Lung (tissue), 12 donors: ENCODE results near the gene SSTR3. TPM values are rescaled to one million over a fixed set of nuclear protein-coding genes. Genes with fewer than 3 reads are reported as not detected.

Experiments
- ATAC-seq: fragments of 200-7000 bp; cut with Tn5 transposase; one replicate; pipeline ENCODE4 v1.9.1; 2020; ENCODE audit warnings: moderate number of reproducible peaks; ENCODE audit not compliant: insufficient read depth, low FRiP score
- DNase-seq, 3 donors: peaks; one replicate each; pipeline ENCODE4 v3.0.0-alpha.2; 2013 to 2017
- H3K27ac ChIP-seq, 2 donors: one replicate each; pipeline ENCODE4 v1.5.1; 2013; ENCODE audit warnings: mild to moderate bottlenecking in 2 of 2, moderate library complexity in 2 of 2, control low read depth in 1 of 2, inconsistent platforms in 1 of 2, low read depth in 1 of 2, low read length in 1 of 2
- H3K27me3 ChIP-seq, 3 donors: one replicate each; pipeline ENCODE4 v1.5.1; 2013; ENCODE audit warnings: low read length in 2 of 3; ENCODE audit not compliant: control insufficient read depth in 3 of 3, insufficient read depth in 3 of 3
- H3K36me3 ChIP-seq, 4 donors: one replicate each; pipeline ENCODE4 v1.5.1; 2013; ENCODE audit warnings: low read length in 4 of 4, mild to moderate bottlenecking in 1 of 4, moderate library complexity in 1 of 4; ENCODE audit not compliant: control insufficient read depth in 4 of 4, insufficient read depth in 4 of 4
- H3K4me1 ChIP-seq, 5 donors: one replicate each; pipeline ENCODE4 v1.5.1; 2013; ENCODE audit warnings: low read length in 5 of 5, mild to moderate bottlenecking in 2 of 5, moderate library complexity in 1 of 5; ENCODE audit not compliant: control insufficient read depth in 5 of 5, insufficient read depth in 5 of 5
- H3K4me3 ChIP-seq: one replicate; pipeline ENCODE4 v1.5.1; 2013; ENCODE audit warnings: mild to moderate bottlenecking, control low read depth, moderate library complexity
- H3K9ac ChIP-seq, 2 donors: one replicate each; pipeline ENCODE4 v1.5.1; 2013; ENCODE audit warnings: low read length in 2 of 2, control low read depth in 1 of 2; ENCODE audit not compliant: insufficient read depth in 1 of 2
- H3K9me3 ChIP-seq, 4 donors: one replicate each; pipeline ENCODE4 v1.5.1; 2013; ENCODE audit warnings: low read length in 3 of 4, mild to moderate bottlenecking in 1 of 4, moderate library complexity in 1 of 4; ENCODE audit not compliant: control insufficient read depth in 4 of 4, insufficient read depth in 3 of 4
- WGBS, 2 donors: extraction: QIAGEN DNeasy Blood & Tissue Kit; methylation state at CpG; one replicate each; pipeline ENCODE4 v1.1.7; 2013; 5-methylcytosine and 5-hydroxymethylcytosine counted together
- polyA plus RNA-seq, 2 donors: library from polyadenylated mRNA; stranded (reverse); fragments of 200-250 nt; gene quantifications; one replicate each; pipeline ENCODE4 v1.2.1, GENCODE V29; 2013
- total RNA-seq, 2 donors: library from RNA; depleted of rRNA in 1 of 2; stranded (reverse); fragments of >200 nt in 1 of 2; gene quantifications; one replicate each; pipeline ENCODE4 v1.2.1, GENCODE V29; 2014 to 2021
- TF ChIP-seq, protein P1 (sequence below): IDR thresholded peaks from 2 replicates; pipeline ENCODE4 v1.5.1; 2012; ENCODE audit warnings: mild to moderate bottlenecking; ENCODE audit errors: control extremely low read depth, extremely low read depth
- donor health status: control.
- donor health status: control.
- donor health status: Bipolar disorder and iron deficiency.
- donor health status: healthy.
- donor health status: DM: yes; HTN: yes; CAD: no.

SSTR3 gene
- total and polyA plus RNA-seq, 4 donors, result 0.04 to 0.87 (median 0.10) TPM

DNA sequence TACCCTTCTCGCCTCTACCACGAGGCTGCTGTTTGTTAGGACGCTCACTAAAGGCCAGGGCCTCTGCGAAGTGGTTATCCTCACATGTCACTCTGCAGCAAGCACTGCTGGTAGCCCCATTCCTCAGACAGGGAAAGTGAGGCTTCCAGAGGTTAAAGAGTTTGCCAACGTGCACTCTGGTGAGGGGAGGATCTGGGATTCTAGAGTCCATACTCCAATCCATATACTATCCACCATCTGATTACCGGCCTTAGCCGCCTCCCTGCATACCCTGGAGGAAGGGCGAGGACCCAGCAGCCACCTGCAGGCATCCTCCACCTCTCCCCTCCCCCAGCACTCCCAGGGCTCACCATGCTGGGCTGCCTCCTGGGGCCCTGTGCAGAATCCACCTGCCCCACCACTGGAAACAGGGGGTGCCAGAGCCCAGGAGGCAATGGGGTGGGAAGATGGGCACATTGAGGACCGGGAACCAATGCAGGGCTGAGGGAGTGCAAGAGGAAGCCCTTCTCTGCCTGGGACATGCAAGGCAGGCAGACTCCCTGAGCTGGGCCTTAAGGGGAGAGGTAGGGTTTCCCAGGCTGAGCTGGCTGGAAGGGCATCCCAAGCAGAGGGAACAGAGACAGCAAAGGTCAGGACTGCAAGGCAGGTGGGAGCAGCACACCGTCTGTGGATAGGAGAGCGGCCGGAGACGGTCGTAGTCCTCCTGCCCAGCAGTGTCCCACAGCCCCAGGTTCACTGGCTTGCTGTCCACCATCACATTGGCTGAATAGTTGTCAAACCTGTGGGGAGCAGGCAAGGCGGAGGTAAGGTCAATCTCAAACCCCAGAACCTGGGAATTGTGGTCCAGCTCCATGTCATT is 20.1 kb upstream of the SSTR3 start:
- Histone ChIP-seq H3K4me1 (peaks cover 0 to 10% (median 3%) of the 10 kb centered on the region in 5 donors), H3K4me3 (no peak overlapping the region), H3K27me3 (no peaks in the 10 kb centered on the region), H3K9me3 (peaks cover 0 to 2% (median 0%) of the 10 kb centered on the region in 4 donors), H3K36me3 (peaks cover 0 to 2% (median 0%) of the 10 kb centered on the region in 4 donors), H3K9ac (no peak overlapping the region), H3K27ac (no peak overlapping the region)
- 82 to 90% methylated on average over 15 of the region's 15 CpGs for WGBS, 2 donors
- ATAC-seq (no peak), DNase-seq (no peak)
- TF ChIP-seq, protein P1, sequence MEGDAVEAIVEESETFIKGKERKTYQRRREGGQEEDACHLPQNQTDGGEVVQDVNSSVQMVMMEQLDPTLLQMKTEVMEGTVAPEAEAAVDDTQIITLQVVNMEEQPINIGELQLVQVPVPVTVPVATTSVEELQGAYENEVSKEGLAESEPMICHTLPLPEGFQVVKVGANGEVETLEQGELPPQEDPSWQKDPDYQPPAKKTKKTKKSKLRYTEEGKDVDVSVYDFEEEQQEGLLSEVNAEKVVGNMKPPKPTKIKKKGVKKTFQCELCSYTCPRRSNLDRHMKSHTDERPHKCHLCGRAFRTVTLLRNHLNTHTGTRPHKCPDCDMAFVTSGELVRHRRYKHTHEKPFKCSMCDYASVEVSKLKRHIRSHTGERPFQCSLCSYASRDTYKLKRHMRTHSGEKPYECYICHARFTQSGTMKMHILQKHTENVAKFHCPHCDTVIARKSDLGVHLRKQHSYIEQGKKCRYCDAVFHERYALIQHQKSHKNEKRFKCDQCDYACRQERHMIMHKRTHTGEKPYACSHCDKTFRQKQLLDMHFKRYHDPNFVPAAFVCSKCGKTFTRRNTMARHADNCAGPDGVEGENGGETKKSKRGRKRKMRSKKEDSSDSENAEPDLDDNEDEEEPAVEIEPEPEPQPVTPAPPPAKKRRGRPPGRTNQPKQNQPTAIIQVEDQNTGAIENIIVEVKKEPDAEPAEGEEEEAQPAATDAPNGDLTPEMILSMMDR, result no peak

DNA sequence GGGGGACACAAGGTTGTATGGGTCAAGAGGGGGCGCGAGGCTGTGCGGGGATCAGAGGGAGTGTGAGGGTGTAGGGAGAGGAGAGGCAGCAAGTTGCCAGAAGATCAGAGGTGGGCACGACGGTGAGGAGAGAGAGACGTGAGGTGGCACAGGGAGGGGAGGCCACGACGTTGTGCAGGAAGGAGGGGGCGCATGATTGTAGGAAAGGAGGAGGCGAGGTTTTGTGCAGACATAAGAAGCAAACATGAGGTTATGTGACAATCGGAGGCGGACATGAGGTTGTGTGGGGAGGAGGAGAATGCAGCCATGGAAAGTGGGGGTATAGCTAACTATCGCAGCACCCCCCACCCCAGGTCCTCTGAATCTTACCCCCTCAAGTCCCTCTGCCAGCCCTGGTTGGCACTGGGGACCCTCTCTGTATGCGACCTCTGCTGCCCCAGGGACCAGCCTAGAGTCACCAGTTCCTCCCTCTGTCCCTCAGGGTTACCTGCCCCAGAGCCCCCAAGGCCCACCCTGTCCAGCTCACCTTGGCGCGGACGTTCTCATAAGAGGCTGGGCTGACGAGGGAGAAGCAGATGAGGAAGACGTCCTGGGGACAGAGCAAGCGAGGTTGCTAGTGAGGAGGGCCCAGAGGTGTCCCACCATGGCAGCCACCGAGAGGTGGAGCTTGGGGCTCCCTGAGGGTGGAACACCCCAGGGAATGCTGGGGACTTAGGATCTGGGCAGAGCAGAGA is 19.3 kb upstream of the SSTR3 start:
- no peaks in the 10 kb centered on the region for H3K27me3 ChIP-seq
- TF ChIP-seq, protein P1, result no peak
- ATAC-seq (no peak), DNase-seq (no peak)
- no peak overlapping the region for H3K9ac ChIP-seq
- H3K36me3 ChIP-seq, result no peaks in the 10 kb centered on the region
- peaks cover 0 to 10% (median 3%) of the 10 kb centered on the region in 5 donors for H3K4me1 ChIP-seq
- no peak overlapping the region for H3K4me3 ChIP-seq
- WGBS, 2 donors, result 70 to 80% methylated on average over 18 to 21 of the region's 21 CpGs
- H3K9me3 ChIP-seq, result no peaks in the 10 kb centered on the region
- H3K27ac ChIP-seq, result peak overlapping the region in 1 of 2 donors; percentile 3

DNA sequence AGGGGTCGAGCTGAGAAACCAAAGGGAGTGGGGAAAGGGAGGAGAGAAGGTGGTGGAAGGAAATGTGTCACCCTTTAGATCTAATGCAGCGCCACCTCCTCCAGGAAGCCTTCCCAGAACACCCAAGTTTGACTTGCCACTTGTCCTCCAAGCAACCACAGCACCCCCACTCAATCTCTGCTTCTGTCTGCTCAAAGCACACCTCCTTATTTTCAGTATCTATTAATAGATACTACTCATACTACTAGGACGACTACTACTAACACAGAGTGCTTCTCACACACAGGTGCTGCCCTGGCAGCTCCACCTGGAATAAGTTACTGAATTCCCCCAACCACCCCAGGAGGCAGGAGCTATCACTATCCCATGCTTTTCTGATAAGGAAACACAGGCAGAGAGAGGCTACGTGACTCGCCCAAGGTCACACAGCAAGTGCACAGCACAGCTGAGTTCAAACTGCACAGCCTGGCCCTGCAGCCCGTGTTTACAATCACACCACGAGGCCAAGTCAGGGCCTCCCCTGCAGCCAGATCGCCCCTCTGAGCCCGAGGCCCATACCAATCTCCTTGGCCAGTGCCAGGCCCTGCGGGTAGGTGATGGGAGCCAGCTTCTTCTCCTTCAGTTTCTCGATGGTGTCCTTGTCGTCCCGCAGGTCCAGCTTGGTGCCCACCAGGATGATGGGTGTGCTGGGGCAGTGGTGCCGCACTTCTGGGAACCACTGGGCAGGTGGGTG is 18.6 kb upstream of the SSTR3 start:
- WGBS, 2 donors, result 69 to 70% methylated on average over 14 of the region's 14 CpGs

More for the DNA sequence above, 18.6 kb upstream of the SSTR3 start:
- Histone ChIP-seq H3K9ac (no peak overlapping the region), H3K4me3 (no peak overlapping the region), H3K9me3 (no peaks in the 10 kb centered on the region), H3K27ac (peak overlapping the region in 1 of 2 donors; percentile 69), H3K36me3 (peaks cover 0 to 1% (median 0%) of the 10 kb centered on the region in 4 donors), H3K4me1 (peaks cover 0 to 10% (median 3%) of the 10 kb centered on the region in 5 donors), H3K27me3 (no peaks in the 10 kb centered on the region)
- ATAC-seq (no peak), DNase-seq (no peak)
- TF ChIP-seq, protein P1, result no peak
